SK-N-SH (cell line): Measurements from ENCODE around the gene ABCA3.

Source experiments
- FOXJ3 ChIP-seq: sonication (generic); formaldehyde crosslinking; IDR thresholded peaks from 2 replicates; pipeline ENCODE4 v1.5.1; 2020; ENCODE audit warnings: mild to moderate bottlenecking, missing genetic modification reagents
- JUND ChIP-seq: IDR thresholded peaks from 2 replicates; pipeline ENCODE4 v1.4.0; 2012
- POLR2AphosphoS5 ChIP-seq: IDR thresholded peaks from 2 replicates; pipeline ENCODE4 v1.6.1; 2012; ENCODE audit warnings: low read depth, low read length
- RAD21 ChIP-seq: IDR thresholded peaks from 2 replicates; pipeline ENCODE4 v1.6.1; 2012; ENCODE audit warnings: mild to moderate bottlenecking, low read length
- RFX5 ChIP-seq: IDR thresholded peaks from 2 replicates; pipeline ENCODE4 v1.6.1; 2012; ENCODE audit warnings: mild to moderate bottlenecking, improper control_type of control experiment, low read length
- TEAD4 ChIP-seq: IDR thresholded peaks from 2 replicates; pipeline ENCODE4 v1.4.0; 2012; ENCODE audit warnings: mild to moderate bottlenecking, borderline replicate concordance; ENCODE audit not compliant: insufficient read depth
- YY1 ChIP-seq: IDR thresholded peaks from 2 replicates; pipeline ENCODE4 v1.4.0; 2012; ENCODE audit warnings: low read depth, mild to moderate bottlenecking
- TF ChIP-seq, protein P1 (sequence below): fragments of 200-600 bp; sonication (generic); IDR thresholded peaks from 2 replicates; pipeline ENCODE4 v1.6.1; 2017; ENCODE audit warnings: antibody characterized with exemption, mild to moderate bottlenecking, moderate library complexity
- TF ChIP-seq, protein P2 (sequence below): IDR thresholded peaks from 2 replicates; pipeline ENCODE4 v1.4.0; 2012; ENCODE audit warnings: low read depth, borderline replicate concordance
- TF ChIP-seq, protein P3 (sequence below): fragments of 150-350 bp; IDR thresholded peaks from 2 replicates; pipeline ENCODE4 v1.6.1; 2016; ENCODE audit warnings: mild to moderate bottlenecking, low read depth, low read length
- TF ChIP-seq, protein P4 (sequence below): IDR thresholded peaks from 2 replicates; pipeline ENCODE4 v1.6.1; 2012; ENCODE audit warnings: mild to moderate bottlenecking, low read depth, low read length, moderate library complexity
- TF ChIP-seq, protein P5 (sequence below): fragments of 150-350 bp; IDR thresholded peaks from 2 replicates; pipeline ENCODE4 v1.6.1; 2017; ENCODE audit warnings: antibody characterized with exemption, low read length, low read depth, borderline replicate concordance

DNA sequence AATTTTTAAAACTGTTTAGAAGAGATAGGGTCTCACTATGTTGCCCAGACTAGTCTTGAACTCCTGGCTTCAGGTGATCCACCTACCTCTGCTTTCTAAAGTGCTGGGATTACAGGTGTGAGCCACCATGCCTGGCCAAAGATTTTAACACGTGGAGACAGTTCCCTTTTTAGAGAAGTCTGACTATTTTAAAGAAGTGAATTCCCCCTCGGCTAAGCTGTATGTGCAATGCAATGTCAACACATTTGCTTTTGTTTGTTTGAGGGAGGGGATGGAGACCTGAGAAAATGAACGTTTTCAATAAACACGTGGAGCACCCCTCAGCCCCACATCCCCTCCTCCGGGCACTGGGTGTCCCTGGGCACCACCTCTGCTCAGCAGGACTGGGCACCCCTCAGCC lies 58.3 kb downstream of the ABCA3 start:
- TF ChIP-seq FOXJ3 (CRISPR knock-in tag), result no peak
- TF ChIP-seq, protein P1, sequence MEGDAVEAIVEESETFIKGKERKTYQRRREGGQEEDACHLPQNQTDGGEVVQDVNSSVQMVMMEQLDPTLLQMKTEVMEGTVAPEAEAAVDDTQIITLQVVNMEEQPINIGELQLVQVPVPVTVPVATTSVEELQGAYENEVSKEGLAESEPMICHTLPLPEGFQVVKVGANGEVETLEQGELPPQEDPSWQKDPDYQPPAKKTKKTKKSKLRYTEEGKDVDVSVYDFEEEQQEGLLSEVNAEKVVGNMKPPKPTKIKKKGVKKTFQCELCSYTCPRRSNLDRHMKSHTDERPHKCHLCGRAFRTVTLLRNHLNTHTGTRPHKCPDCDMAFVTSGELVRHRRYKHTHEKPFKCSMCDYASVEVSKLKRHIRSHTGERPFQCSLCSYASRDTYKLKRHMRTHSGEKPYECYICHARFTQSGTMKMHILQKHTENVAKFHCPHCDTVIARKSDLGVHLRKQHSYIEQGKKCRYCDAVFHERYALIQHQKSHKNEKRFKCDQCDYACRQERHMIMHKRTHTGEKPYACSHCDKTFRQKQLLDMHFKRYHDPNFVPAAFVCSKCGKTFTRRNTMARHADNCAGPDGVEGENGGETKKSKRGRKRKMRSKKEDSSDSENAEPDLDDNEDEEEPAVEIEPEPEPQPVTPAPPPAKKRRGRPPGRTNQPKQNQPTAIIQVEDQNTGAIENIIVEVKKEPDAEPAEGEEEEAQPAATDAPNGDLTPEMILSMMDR, result no peak
- no peak for TF ChIP-seq POLR2AphosphoS5
- TF ChIP-seq YY1, result no peak
- no peak for TF ChIP-seq RFX5
- TF ChIP-seq, protein P2, sequence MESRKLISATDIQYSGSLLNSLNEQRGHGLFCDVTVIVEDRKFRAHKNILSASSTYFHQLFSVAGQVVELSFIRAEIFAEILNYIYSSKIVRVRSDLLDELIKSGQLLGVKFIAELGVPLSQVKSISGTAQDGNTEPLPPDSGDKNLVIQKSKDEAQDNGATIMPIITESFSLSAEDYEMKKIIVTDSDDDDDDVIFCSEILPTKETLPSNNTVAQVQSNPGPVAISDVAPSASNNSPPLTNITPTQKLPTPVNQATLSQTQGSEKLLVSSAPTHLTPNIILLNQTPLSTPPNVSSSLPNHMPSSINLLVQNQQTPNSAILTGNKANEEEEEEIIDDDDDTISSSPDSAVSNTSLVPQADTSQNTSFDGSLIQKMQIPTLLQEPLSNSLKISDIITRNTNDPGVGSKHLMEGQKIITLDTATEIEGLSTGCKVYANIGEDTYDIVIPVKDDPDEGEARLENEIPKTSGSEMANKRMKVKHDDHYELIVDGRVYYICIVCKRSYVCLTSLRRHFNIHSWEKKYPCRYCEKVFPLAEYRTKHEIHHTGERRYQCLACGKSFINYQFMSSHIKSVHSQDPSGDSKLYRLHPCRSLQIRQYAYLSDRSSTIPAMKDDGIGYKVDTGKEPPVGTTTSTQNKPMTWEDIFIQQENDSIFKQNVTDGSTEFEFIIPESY, result no peak
- TF ChIP-seq TEAD4, result no peak
- TF ChIP-seq, protein P3, sequence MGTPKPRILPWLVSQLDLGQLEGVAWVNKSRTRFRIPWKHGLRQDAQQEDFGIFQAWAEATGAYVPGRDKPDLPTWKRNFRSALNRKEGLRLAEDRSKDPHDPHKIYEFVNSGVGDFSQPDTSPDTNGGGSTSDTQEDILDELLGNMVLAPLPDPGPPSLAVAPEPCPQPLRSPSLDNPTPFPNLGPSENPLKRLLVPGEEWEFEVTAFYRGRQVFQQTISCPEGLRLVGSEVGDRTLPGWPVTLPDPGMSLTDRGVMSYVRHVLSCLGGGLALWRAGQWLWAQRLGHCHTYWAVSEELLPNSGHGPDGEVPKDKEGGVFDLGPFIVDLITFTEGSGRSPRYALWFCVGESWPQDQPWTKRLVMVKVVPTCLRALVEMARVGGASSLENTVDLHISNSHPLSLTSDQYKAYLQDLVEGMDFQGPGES, result no peak
- TF ChIP-seq, protein P4, sequence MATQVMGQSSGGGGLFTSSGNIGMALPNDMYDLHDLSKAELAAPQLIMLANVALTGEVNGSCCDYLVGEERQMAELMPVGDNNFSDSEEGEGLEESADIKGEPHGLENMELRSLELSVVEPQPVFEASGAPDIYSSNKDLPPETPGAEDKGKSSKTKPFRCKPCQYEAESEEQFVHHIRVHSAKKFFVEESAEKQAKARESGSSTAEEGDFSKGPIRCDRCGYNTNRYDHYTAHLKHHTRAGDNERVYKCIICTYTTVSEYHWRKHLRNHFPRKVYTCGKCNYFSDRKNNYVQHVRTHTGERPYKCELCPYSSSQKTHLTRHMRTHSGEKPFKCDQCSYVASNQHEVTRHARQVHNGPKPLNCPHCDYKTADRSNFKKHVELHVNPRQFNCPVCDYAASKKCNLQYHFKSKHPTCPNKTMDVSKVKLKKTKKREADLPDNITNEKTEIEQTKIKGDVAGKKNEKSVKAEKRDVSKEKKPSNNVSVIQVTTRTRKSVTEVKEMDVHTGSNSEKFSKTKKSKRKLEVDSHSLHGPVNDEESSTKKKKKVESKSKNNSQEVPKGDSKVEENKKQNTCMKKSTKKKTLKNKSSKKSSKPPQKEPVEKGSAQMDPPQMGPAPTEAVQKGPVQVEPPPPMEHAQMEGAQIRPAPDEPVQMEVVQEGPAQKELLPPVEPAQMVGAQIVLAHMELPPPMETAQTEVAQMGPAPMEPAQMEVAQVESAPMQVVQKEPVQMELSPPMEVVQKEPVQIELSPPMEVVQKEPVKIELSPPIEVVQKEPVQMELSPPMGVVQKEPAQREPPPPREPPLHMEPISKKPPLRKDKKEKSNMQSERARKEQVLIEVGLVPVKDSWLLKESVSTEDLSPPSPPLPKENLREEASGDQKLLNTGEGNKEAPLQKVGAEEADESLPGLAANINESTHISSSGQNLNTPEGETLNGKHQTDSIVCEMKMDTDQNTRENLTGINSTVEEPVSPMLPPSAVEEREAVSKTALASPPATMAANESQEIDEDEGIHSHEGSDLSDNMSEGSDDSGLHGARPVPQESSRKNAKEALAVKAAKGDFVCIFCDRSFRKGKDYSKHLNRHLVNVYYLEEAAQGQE, result no peak
- no peak for TF ChIP-seq RAD21
- TF ChIP-seq, protein P5, sequence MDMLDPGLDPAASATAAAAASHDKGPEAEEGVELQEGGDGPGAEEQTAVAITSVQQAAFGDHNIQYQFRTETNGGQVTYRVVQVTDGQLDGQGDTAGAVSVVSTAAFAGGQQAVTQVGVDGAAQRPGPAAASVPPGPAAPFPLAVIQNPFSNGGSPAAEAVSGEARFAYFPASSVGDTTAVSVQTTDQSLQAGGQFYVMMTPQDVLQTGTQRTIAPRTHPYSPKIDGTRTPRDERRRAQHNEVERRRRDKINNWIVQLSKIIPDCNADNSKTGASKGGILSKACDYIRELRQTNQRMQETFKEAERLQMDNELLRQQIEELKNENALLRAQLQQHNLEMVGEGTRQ, result no peak
- no peak for TF ChIP-seq JUND
